Measurements from ENCODE around the gene LDLR.
"Not testable (repeated sequence)": the region's sequence is repeated elsewhere in the genome, so short reads cannot be mapped to it uniquely, and the experiment has no call there.

Gene LDLR

DNA sequence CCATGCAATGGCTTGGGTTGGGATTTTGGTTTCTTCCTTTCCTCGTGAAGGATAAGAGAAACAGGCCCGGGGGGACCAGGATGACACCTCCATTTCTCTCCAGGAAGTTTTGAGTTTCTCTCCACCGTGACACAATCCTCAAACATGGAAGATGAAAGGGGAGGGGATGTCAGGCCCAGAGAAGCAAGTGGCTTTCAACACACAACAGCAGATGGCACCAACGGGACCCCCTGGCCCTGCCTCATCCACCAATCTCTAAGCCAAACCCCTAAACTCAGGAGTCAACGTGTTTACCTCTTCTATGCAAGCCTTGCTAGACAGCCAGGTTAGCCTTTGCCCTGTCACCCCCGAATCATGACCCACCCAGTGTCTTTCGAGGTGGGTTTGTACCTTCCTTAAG is 42.2 kb downstream of the LDLR start:
- no peak for DNase-seq (ENCODE audit: low read depth, low spot score)
- H3K4me3 ChIP-seq (ENCODE audit: low read length) = no peak overlapping the region

DNA sequence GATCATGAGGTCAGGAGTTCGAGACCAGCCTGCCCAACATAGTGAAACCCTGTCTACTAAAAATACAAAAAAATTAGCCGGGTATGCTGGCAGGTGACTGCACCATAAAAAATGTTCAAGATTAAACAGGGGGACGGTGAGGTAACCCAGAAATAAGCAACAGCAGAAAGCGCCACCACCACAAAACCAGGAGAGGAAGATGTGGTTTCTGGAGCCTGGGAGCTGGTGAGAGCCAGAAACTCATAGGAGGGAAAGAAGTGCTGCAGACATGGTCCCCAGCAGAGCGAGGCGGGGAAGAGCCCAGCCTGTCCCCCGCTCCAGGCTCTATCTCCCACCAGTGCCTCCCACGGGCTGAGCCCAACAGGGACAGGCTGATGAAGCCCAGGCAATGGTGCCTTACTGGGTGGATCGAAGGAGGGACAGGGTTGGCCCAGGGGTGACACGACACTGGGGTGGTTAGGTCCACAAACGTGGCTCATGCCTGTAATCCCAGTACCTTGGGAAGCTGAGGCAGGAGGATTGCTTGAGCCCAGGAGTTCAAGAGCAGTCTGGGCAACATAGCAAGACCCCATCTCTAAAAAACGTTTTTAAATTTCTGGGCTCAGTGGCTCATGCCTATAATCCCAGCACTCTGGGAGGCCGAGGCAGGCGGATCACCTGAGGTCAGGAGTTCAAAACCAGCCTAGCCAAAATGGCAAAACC is 47.3 kb downstream of the LDLR start:
- no peak for DNase-seq (ENCODE audit: low read depth, low spot score)
- no peak overlapping the region for H3K4me3 ChIP-seq (ENCODE audit: low read length)

DNA sequence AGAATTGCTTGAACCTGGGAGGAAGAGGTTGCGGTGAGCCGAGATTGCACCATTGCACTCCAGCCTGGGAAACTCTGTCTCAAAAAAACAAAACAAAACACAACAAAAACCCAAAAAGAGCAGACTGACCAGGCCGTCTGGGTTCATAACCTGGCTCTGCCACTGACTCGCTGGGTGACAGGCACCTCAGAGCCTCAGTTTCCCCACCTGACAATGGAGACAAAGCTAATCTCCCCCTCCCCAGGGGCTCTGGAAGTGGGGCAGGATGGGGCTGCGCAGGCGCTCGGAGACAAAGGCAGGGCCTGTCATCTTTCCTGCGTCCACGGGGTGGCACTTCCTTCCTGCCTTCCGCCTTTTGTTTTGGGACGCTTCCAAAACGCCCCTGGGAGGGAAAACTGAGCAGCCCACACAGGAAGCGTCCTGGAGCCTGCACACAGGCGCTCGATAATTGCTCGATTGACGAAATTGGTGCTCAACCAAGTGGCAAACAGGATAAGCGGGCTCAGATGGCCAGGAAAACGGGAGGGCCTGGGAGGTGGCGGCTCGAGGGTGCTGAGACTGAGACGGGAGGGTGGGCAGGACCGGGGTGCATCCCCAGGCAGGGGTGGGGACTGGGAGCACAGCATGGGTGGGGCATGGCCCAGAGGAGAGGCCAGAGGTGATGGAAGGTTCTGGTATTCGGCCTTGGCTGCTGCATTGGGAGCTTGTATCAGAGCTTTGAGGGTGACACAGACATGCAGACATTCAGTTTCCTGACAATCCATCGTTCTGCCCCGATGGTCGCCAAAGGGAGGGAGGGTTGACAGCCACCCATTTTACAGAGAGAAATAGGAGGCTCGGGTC is 48.5 kb downstream of the LDLR start:
- DNase-seq (ENCODE audit: low read depth, low spot score) = peak; percentile 75
- peak overlapping the region; percentile 41 for H3K4me3 ChIP-seq (ENCODE audit: low read length)

DNA sequence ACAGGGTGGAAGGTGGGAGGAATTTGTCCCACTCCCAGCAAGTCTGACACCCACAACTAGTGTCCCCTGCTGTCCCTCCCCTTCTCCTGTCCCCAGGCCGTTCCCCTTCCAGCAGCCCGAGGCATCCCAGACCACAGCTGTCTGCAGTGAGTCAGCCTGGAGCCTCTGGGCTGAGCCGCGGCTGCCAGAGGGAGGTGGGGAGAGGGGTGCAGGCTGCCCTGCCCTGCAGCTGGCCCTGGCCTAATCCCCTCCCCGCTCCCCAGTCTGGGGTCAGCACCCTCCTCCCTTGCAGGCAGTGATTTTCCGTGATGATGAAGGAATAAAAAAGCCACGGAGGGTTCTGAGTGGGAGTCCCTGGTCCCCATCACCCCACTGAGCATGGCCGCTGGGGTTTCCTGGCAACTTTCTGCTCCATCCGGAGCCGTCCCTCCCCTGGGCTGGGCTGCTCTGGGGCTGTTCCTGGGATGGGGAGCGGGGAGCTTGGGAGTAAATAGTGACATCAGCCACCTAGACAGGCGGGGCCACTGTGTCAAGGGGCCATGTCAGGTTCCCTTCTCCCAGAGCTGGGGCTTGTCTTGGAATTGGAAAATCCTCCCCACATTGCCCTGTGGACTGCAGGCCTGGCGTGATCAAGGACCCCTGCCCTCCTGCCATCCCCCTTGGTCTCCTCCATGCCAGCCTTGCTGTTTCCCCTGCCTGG is 49.5 kb downstream of the LDLR start:
- DNase-seq (ENCODE audit: low read depth, low spot score) = no peak
- no peak overlapping the region for H3K4me3 ChIP-seq (ENCODE audit: low read length)

DNA sequence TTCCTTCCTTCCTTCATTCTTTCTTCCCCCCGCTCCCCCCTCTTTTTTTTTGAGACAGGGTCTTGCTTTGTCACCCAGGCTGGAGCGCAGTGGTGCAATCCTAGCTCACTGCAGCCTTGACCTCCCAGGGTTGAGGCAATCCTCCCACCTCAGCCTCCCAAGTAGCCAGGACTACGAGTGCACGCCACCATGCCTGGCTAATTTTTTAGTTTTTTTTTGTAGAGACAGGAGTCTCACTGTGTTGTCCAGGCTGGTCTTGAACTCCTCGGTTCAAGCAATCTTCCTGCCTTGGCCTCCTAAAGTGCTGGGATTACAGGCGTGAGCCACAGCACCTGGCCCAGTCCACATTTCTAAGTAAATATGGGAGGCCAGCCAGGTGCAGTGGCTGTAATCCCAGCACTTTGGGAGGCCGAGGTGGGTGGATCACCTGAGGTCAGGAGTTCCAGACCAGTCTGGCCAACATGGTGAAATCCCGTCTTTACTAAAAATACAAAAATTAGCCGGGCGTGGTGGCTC is 50.8 kb downstream of the LDLR start:
- DNase-seq (ENCODE audit: low read depth, low spot score); H3K4me3 ChIP-seq (ENCODE audit: low read length): not testable (repeated sequence)

DNA sequence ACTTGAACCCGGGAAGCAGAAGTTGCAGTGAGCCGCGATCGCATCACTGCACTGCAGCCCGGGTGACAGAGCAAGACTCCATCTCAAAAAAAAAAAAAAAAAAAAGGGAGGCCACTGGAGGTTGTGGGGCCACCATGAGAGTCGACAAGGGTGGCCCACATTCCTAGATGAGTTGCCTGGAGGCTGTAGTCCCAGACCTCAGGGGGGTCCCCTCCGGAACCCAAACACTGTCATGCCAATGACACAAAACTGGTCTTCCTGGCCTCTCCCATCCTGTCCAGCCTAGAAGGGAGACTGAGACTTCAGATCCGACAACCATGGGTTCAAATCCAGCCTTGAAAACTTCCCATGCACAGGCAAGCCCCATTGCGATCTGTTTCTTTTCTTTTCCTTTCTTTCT is 51.6 kb downstream of the LDLR start:
- no peak overlapping the region for H3K4me3 ChIP-seq (ENCODE audit: low read length)
- DNase-seq (ENCODE audit: low read depth, low spot score) = no peak

DNA sequence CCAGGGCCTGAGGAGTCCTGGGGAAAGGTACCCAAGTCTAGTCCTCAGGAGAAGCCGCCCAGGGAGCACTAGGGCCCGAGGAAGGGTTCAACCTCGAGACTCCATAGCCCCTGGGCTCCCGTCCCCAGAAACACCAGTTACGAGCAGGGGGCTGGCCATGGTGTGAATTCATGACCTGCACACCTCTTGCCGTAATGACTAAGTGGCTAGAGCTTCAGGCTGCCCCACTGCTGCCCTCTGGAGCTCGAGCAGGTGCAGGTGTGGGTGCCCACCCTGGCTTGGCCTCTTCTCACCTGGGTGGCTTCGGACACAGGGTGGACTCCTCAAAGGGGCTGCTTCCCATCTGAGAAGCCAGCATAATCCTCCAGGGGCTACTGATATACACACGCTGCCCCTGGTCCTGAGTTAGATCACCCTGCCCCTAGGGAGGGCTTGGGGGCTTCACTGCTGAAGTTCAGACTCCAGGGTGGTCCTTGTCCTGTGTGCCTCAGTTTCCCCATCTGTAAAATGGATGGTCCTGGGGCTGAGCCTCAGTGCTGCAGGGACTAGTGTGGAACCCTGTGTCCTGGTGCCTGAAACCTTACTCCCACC is 52.8 kb downstream of the LDLR start:
- DNase-seq (ENCODE audit: low read depth, low spot score) = no peak
- H3K4me3 ChIP-seq (ENCODE audit: low read length) = no peak overlapping the region

DNA sequence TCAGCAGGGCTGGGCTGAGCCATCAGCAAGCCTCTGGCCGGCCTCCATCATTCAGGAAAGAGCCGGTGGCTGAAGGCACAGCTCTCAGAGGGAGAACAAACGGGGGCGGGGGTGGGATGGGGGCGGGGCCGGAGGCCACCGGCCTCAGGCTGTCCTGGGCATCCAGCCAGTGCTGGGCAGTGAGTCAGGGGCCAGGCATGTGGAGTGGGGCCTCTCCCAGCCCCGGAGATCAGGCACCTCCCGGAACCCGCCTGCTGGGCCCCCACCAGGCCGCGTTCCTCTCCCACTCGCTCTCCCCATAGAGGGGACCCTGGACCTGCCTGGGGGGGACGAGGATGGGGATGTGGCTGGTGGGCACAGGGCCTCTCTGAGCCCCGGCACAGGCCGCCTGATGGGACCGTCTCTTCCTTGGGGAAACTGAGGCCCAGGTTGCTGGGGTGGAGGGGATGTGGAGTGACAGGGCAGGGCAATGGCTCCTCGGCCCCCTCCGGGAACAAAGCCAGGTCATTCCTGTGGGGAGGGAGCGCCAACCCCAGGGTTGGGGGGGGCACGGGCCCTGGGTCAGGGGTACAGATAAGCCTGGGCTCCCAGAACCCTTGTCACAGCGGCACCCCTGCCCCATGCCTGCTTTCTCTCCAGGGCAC is 53.4 kb downstream of the LDLR start:
- no peak for DNase-seq (ENCODE audit: low read depth, low spot score)
- no peak overlapping the region for H3K4me3 ChIP-seq (ENCODE audit: low read length)

DNA sequence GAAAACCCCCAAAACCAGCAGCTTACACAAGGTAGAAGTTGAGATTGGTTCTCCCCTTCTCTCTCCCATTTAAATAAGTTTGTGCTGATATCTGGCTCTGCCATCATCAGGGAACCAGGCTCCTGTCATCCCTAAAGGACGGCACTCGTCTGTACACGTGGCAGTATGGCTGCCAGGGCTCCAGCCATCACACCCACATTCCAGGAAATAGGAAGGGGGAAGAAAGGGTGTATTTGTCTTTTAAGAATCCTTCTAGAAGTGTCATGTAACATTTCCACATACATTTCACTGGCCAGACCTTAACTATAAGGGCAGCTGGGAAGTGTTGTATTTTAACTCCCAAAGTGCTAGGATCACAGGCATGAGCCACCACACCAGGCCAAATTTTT is 56.3 kb downstream of the LDLR start:
- no peak for DNase-seq (ENCODE audit: low read depth, low spot score)
- no peak overlapping the region for H3K4me3 ChIP-seq (ENCODE audit: low read length)

DNA sequence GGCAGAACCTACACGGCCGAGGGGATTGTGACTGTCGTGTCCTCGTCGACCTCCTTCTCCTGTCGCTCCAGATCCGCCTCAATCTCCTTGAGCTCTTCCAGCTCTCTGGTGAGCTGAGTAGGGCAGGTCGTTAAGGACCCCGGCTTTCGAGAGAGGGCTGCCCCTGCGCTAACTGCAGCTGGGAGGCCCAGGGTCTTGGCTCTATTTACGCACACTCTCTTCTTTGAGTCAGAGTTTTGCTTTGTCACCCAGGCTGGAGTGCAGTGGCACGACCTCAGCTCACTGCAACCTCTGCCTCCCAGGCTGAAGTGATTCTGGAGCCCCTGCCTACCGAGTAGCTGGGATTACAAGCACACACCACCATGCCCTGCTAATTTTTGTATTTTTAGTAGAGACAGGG is 58.7 kb downstream of the LDLR start:
- DNase-seq (ENCODE audit: low read depth, low spot score) = no peak
- H3K4me3 ChIP-seq (ENCODE audit: low read length) = no peak overlapping the region

DNA sequence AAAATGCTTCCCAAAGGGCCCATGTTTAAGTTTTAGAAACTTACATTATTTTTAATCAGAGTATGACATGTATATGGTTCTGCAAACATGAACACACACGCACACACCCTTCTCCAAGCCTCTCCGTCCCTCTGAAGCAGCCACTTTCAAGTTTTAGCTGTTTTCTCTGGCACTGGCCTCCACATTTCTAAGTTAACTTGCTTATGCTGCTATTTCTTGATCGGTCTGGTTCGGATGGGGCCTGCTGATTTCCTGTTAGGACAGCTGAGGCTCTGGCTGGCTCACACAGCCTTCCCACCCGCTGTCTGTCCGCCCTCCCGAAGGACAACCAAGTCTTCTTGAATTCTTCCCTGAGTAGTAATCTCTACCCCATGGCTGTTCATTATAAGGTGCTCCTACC is 61.9 kb downstream of the LDLR start:
- H3K4me3 ChIP-seq (ENCODE audit: low read length) = no peak overlapping the region
- no peak for DNase-seq (ENCODE audit: low read depth, low spot score)

DNA sequence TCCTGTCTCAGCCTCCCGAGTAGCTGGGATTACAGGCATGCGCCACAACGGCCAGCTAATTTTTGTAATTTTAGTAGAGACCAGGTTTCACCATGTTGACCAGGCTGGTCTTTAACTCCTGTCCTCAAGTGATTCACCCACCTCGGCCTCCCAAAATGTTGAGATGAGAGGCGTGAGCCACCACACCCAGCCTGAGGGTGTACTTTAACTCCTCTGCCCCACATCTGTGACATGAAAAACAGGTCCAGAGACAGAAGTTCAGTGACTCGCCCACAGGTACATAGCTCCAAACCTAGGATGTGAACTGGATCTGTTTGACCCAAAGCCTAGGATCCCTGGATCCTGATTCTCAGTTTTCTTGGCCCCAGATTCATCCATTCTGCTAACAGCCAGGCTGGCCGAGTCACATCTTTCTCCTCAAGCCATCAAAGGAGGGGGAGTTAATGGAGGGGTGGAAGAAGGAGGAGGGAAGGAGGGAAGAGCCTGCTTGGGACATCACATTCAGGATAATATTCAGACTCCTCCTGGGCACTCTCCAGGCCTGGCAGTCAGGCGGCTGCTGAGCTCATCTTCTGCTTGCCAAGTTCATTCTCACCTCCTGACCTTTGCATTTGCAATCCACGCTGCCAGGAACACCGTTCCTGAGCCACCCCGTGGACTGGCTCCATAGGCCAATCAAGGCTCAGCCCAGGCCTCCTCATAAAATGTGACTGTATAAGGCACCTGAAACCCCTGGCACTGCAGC is 63.2 kb downstream of the LDLR start:
- H3K4me3 ChIP-seq (ENCODE audit: low read length) = no peak overlapping the region
- no peak for DNase-seq (ENCODE audit: low read depth, low spot score)

DNA sequence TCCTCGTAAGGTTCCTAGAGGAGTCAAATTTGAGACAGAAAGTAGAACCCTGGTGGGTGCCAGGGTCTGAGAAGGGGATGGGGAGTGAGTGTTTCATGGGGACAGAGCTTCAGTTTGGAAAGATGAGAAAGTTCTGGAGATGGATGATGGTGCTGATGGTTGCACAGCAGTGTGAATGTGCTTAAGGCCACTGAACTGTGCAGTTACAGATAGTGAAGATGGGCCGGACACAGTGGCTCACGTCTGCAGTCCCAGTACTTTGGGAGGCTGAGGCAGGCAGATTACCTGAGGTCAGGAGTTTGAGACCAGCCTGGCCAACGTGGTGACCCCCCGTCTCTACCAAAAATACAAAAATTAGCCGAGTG is 65.4 kb downstream of the LDLR start:
- H3K4me3 ChIP-seq (ENCODE audit: low read length) = peak overlapping the region; percentile 96
- DNase-seq (ENCODE audit: low read depth, low spot score) = no peak

DNA sequence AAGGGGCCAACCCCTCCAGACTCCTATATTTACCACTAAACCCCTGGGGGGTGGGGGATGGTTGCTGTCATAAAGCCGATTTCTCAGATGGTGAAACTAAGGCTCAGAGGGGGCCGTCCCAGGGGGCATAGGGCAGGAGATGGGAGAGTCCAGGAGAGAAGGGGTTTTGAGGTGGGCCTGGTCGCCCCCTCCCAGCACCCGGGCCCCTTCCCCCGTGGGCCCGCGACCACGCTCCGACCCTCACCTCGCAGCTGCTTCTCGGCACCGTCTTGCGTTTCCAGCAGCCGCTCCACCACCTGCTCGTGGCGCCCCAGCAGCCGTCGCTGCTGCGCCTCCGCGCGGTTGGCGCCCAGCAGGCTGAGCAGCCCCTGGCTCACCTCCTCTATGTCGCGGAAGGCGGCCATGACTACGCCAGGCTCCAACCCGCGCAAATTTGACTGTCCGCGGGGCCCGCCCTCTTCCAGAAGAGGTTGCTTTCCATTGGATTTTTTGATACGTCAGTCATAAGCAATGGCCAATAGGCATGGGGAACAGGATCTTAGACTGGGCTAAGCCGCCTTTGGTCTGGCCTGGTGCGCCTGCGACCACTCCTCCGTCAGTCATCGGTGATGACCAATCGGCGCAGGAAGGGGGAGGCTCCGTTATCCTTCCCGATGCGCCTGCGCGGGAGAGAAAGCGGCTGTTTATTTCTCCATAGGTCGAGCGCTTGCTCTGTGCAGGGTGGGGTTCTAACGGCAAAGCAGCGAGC is 66.3 kb downstream of the LDLR start, which contains the start of gene SPC24:
TSS of gene SPC24 (minus strand) at position 410 of the 748 bp plus-strand sequence. CDS start at position 404, 6 bp downstream.
- DNase-seq (ENCODE audit: low read depth, low spot score) = peak; percentile 99
- peak within 1 kb of the TSS; percentile 96 for H3K4me3 ChIP-seq (ENCODE audit: low read length)

DNA sequence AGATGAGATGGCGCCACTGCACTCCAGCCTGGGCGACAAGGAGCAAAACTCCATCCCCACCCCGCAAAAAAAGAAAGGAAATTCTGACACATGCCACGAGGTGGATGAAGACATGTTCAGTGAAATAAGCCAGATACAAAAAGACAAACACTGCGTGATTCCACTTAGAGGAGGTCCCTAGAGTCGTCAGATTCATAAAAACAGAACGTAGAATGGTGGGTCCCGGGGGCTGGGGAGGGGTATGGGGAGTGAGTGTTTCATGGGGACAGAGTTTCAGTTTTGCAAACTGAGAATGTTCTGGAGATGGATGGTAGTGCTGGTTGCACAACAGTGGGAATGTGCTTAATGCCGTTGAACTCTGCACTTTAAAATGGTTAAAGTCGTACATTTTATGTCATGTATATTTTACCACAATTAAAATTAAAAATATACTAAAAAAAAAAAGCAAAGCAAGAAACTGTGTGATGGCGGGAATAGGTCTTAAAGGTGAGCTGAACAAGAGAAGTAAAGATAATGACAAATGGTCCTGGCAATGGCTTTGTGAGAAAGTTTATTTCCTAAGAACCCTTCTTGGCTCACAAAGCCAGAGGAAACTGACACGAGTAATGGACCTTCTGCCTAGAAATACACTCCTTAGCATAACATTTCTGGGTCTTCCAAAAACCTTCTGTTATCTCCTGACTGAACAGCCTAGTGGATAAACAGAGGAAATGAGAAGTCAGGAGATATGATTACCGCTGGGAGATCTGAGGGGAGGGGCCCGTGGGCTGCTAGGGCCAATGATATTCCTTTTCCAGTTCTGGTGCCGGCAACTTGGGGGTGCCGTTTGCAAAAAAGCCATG is 70.6 kb downstream of the LDLR start:
- DNase-seq (ENCODE audit: low read depth, low spot score) = no peak
- H3K4me3 ChIP-seq (ENCODE audit: low read length) = no peak overlapping the region

DNA sequence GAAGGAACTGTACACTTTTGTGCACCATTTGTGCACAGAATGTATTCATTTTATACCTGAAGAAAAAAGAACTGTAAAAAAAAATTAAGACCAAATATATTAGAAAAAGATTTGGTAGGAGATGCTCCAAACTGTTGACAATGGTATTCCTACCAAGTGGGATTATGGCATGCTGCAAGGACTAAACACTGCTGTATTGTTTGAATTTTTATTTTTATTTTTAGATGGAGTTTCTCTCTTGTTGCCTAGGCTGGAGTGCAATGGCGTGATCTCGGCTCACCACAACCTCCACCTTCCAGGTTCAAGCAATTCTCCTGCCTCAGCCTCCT is 71.1 kb downstream of the LDLR start:
- not testable (repeated sequence) for DNase-seq (ENCODE audit: low read depth, low spot score)

DNA sequence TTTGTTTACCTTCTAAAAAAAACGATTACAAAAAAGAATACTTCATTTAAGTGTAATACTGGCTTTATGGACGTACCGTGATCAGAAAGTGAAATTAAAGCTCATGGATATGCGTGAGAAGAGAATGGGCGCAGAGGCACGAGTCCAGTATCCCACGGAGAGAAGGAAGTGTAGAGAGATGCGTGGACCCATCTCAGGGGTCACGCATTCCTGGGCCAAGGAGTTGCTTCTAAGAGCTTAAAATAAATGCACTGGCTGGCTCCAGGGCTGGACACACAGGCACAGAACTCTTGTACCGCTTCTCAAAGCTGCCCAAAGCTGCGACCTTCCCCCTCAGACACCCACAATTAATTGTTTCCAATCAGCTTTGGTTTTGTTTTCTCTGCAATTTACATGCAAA is 75.0 kb downstream of the LDLR start:
- H3K4me3 ChIP-seq (ENCODE audit: low read length) = no peak overlapping the region
- DNase-seq (ENCODE audit: low read depth, low spot score) = no peak

More for the DNA sequence above, 71.1 kb downstream of the LDLR start:
- not testable (repeated sequence) for H3K4me3 ChIP-seq (ENCODE audit: low read length)
